HCT116 (cell line): ENCODE results near the gene FBXO11. TPM values are rescaled to one million over a fixed set of nuclear protein-coding genes. Genes with fewer than 3 reads are reported as not detected.

Experiments used
- ATAC-seq: fragments of 200-7000 bp; cut with Tn5 transposase; 2 replicates; pipeline ENCODE4 v1.9.1; 2020; ENCODE audit warnings: mild to moderate bottlenecking, moderate library complexity
- BruUV-seq: library from RNA; stranded (reverse); fragments of 400-500 nt; replicated peaks from 2 replicates; lab custom pipeline; 2021; lab: Mats Ljungman, UMichigan
- CTCF ChIA-PET: fragments of 300-600 bp; sonication (Branson Sonifier 250); formaldehyde crosslinking; loops from one replicate; lab custom pipeline; 2021; ENCODE audit warnings: antibody characterized with exemption; lab: Charles Lee
- POLR2A ChIA-PET: fragments of 300-600, 350-600 bp; sonication (Branson Sonifier 250); formaldehyde crosslinking; loops from one replicate; lab custom pipeline; 2021; ENCODE audit warnings: antibody characterized with exemption; lab: Charles Lee
- RAD21 ChIA-PET, 2 experiments: fragments of 300-600 bp; sonication (Branson Sonifier 250); formaldehyde crosslinking; loops; one replicate each; lab custom pipeline; 2023; ENCODE audit warnings: low total read pairs in 2 of 2; ENCODE audit not compliant: uncharacterized antibody in 2 of 2, unreplicated experiment in 2 of 2, low non-redundant PET in 1 of 2; lab: Charles Lee
- DNase-seq: peaks from one replicate; pipeline ENCODE4 v3.0.0-alpha.2; 2010; ENCODE audit warnings: low read depth, low spot score
- H2AFZ ChIP-seq: fragments of 200-600 bp; shearing (Covaris generic), sonication (generic); 2 replicates; pipeline ENCODE4 v1.6.1; 2017; ENCODE audit warnings: low read depth, mixed run types, mixed read lengths, antibody characterized with exemption, low read length; ENCODE audit not compliant: poor library complexity, severe bottlenecking
- H3K27ac ChIP-seq: 2 replicates; pipeline ENCODE4 v1.5.1; 2012; ENCODE audit warnings: low read depth, low read length
- H3K27me3 ChIP-seq: fragments of 200-600 bp; sonication (generic); 2 replicates; pipeline ENCODE4 v1.6.1; 2016; ENCODE audit warnings: mixed run types, low read length, mixed read lengths; ENCODE audit not compliant: insufficient read depth
- H3K36me3 ChIP-seq, 2 experiments: fragments of 200-500 bp in 1 of 2; fragments of 200-600 bp in 1 of 2; sonication (Bioruptor generic) in 1 of 2; sonication (generic) in 1 of 2; 2 replicates each; pipeline versions ENCODE4 v1.5.1 to v1.6.1; 2014 to 2016; ENCODE audit warnings: low read length in 2 of 2, inconsistent platforms in 1 of 2, mixed read lengths in 1 of 2, mixed run types in 1 of 2; ENCODE audit not compliant: insufficient read depth in 2 of 2, control insufficient read depth in 1 of 2
- H3K4me1 ChIP-seq, 2 experiments: fragments of 200-600 bp in 1 of 2; sonication (generic) in 1 of 2; 2 replicates each; pipeline versions ENCODE4 v1.5.1 to v1.6.1; 2012 to 2017; ENCODE audit warnings: low read length in 2 of 2, inconsistent platforms in 1 of 2, mild to moderate bottlenecking in 1 of 2, mixed read lengths in 1 of 2, mixed run types in 1 of 2, moderate library complexity in 1 of 2; ENCODE audit not compliant: insufficient read depth in 2 of 2, control insufficient read depth in 1 of 2
- H3K4me2 ChIP-seq: fragments of 200-600 bp; sonication (generic); 2 replicates; pipeline ENCODE4 v1.6.1; 2017; ENCODE audit warnings: mixed run types, low read length, mixed read lengths
- H3K4me3 ChIP-seq, 2 experiments: fragments of 200-600 bp in 1 of 2; sonication (generic) in 1 of 2; replicated peaks in 1 of 2; 2 replicates each; pipeline ENCODE4 v1.5.1; 2011 to 2016; ENCODE audit warnings: low read length in 2 of 2, control low read depth in 1 of 2, low read depth in 1 of 2, mild to moderate bottlenecking in 1 of 2, mixed read lengths in 1 of 2, mixed run types in 1 of 2
- H3K79me2 ChIP-seq: fragments of 200-600 bp; sonication (generic); 2 replicates; pipeline ENCODE4 v1.6.1; 2017; ENCODE audit warnings: mild to moderate bottlenecking, mixed run types, low read length, moderate library complexity, mixed read lengths; ENCODE audit not compliant: insufficient read depth
- H3K9ac ChIP-seq: fragments of 200-600 bp; sonication (generic); 2 replicates; pipeline ENCODE4 v1.6.1; 2016; ENCODE audit warnings: low read length, mixed read lengths
- H3K9me2 ChIP-seq: fragments of 200-600 bp; sonication (generic), shearing (Covaris generic); 2 replicates; pipeline ENCODE4 v1.6.1; 2017; ENCODE audit warnings: mixed run types, mild to moderate bottlenecking, moderate library complexity; ENCODE audit not compliant: insufficient read depth
- H3K9me3 ChIP-seq, 2 experiments: fragments of 200-500 bp in 1 of 2; fragments of 200-600 bp in 1 of 2; sonication (Bioruptor generic) in 1 of 2; sonication (generic) in 1 of 2; 2 replicates each; pipeline ENCODE4 v1.6.1; 2014 to 2017; ENCODE audit warnings: low read length in 2 of 2, mixed read lengths in 2 of 2, inconsistent platforms in 1 of 2, low read depth in 1 of 2, mild to moderate bottlenecking in 1 of 2, mixed run types in 1 of 2, moderate library complexity in 1 of 2; ENCODE audit not compliant: control insufficient read depth in 1 of 2, insufficient read depth in 1 of 2
- H4K20me1 ChIP-seq: fragments of 200-600 bp; sonication (generic), shearing (Covaris generic); 2 replicates; pipeline ENCODE4 v1.6.1; 2017; ENCODE audit warnings: mixed run types, mild to moderate bottlenecking, moderate library complexity; ENCODE audit not compliant: insufficient read depth
- ATF3 ChIP-seq: IDR thresholded peaks from 2 replicates; pipeline ENCODE4 v1.6.1; 2012
- CBX3 ChIP-seq: IDR thresholded peaks from 2 replicates; pipeline ENCODE4 v1.6.1; 2012; ENCODE audit warnings: low read depth
- CEBPB ChIP-seq: IDR thresholded peaks from 2 replicates; pipeline ENCODE4 v1.6.1; 2012; ENCODE audit warnings: low read depth
- EGR1 ChIP-seq: IDR thresholded peaks from 2 replicates; pipeline ENCODE4 v1.6.1; 2012; ENCODE audit warnings: low read depth
- ELF1 ChIP-seq: IDR thresholded peaks from 2 replicates; pipeline ENCODE4 v1.6.1; 2012; ENCODE audit warnings: low read depth, borderline replicate concordance
- EZH2 ChIP-seq: fragments of 200-600 bp; sonication (generic); IDR thresholded peaks from 2 replicates; pipeline ENCODE4 v1.6.1; 2017; ENCODE audit warnings: antibody characterized with exemption, mixed run types
- FOSL1 ChIP-seq: IDR thresholded peaks from 2 replicates; pipeline ENCODE4 v1.6.1; 2012; ENCODE audit warnings: low read depth
- JUND ChIP-seq: IDR thresholded peaks from 2 replicates; pipeline ENCODE4 v1.6.1; 2012
- POLR2A ChIP-seq: IDR thresholded peaks from 2 replicates; pipeline ENCODE4 v1.7.0; 2011; ENCODE audit warnings: borderline replicate concordance; ENCODE audit not compliant: insufficient read depth, insufficient read length; ENCODE audit errors: extremely low read depth
- POLR2AphosphoS5 ChIP-seq: IDR thresholded peaks from 2 replicates; pipeline ENCODE4 v1.6.1; 2011; ENCODE audit warnings: mild to moderate bottlenecking, low read depth, low read length, moderate library complexity
- SIN3A ChIP-seq: IDR thresholded peaks from 2 replicates; pipeline ENCODE4 v1.6.1; 2012; ENCODE audit warnings: low read depth
- SRF ChIP-seq: IDR thresholded peaks from 2 replicates; pipeline ENCODE4 v1.6.1; 2012; ENCODE audit warnings: low read depth
- TCF7L2 ChIP-seq: IDR thresholded peaks from 2 replicates; pipeline ENCODE4 v1.7.0; 2011; ENCODE audit warnings: borderline replicate concordance, inconsistent platforms; ENCODE audit not compliant: insufficient read depth, insufficient read length; ENCODE audit errors: extremely low read depth
- YY1 ChIP-seq: IDR thresholded peaks from 2 replicates; pipeline ENCODE4 v1.6.1; 2011; ENCODE audit warnings: low read length, low read depth, moderate library complexity, mild to moderate bottlenecking; ENCODE audit not compliant: insufficient replicate concordance; ENCODE audit errors: extremely low read depth
- ZBTB33 ChIP-seq: IDR thresholded peaks from 2 replicates; pipeline ENCODE4 v1.6.1; 2011; ENCODE audit warnings: mild to moderate bottlenecking, low read length, moderate library complexity; ENCODE audit not compliant: insufficient replicate concordance; ENCODE audit errors: extremely low read depth
- ZFX ChIP-seq: fragments of 450-650 bp; IDR thresholded peaks from 2 replicates; pipeline ENCODE4 v1.6.1; 2017
- ZNF274 ChIP-seq: fragments of 200-500 bp; sonication (Bioruptor generic); IDR thresholded peaks from 2 replicates; pipeline ENCODE4 v1.6.1; 2014; ENCODE audit warnings: mild to moderate bottlenecking, low read depth, low read length, inconsistent platforms
- intact Hi-C: fragments of 100-400 bp; cut with micrococcal nuclease; formaldehyde crosslinking; loops from 2 replicates; pipeline ENCODE4 v1.10.0; 2022
- total RNA-seq: library from RNA; stranded (reverse); gene quantifications from one replicate; pipeline ENCODE4 v1.2.1, GENCODE V29; 2021; ENCODE audit not compliant: unreplicated experiment
- TF ChIP-seq, protein P1 (sequence below): IDR thresholded peaks from 2 replicates; pipeline ENCODE4 v1.6.1; 2012

FBXO11 gene
- total RNA-seq, 1 experiment from 2014 or later: 60.2 TPM

DNA sequence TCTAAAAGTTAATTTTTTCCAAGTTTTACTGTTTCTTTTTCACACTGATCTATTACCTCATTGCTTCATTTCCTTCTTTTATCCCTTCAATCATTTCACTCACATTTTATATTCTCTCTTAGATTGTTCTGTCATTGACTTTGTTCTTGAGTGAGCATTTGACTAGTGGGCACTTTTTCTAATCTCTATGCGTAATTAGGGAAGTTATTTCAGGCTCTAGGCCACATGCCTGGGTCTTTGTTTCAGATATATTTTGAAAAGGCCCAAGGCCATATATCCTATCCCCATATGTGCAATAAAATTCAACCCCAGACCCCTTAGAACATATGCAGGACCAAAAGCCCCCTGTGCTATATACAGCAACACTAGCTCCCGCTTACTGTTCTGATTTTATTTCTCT lies 62.1 kb downstream of the FBXO11 start:
- DNase-seq (no peak), ATAC-seq (no peak)
- ChIA-PET CTCF (no interaction called here), POLR2A (no interaction called here), RAD21 (no interaction called here)
- no peak overlapping the region for H3K9ac ChIP-seq
- H3K27ac ChIP-seq: no peak overlapping the region
- H3K36me3 ChIP-seq: no peaks in the 10 kb centered on the region
- intact Hi-C loops: no loop called here
- H3K79me2 ChIP-seq: peaks cover 51% of the 10 kb centered on the region
- H4K20me1 ChIP-seq: no peaks in the 10 kb centered on the region
- TF ChIP-seq ZNF274 (no peak), ATF3 (no peak), ELF1 (no peak), SIN3A (no peak), YY1 (no peak), CBX3 (no peak), FOSL1 (no peak), CEBPB (no peak), SRF (no peak), TCF7L2 (no peak), POLR2A (no peak), JUND (no peak)
- TF ChIP-seq, protein P1, sequence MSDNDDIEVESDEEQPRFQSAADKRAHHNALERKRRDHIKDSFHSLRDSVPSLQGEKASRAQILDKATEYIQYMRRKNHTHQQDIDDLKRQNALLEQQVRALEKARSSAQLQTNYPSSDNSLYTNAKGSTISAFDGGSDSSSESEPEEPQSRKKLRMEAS: no peak
- H3K4me1 ChIP-seq: no peaks in the 10 kb centered on the region
- H2AFZ ChIP-seq: no peak overlapping the region
- no TSS peak for BruUV-seq
- no peak overlapping the region for H3K4me2 ChIP-seq
- no peaks in the 10 kb centered on the region for H3K27me3 ChIP-seq
- no peaks in the 10 kb centered on the region for H3K9me2 ChIP-seq
- no peak overlapping the region for H3K4me3 ChIP-seq
- H3K9me3 ChIP-seq: no peaks in the 10 kb centered on the region

- peaks cover 44% of the 10 kb centered on the region for H3K79me2 ChIP-seq
- POLR2A ChIA-PET: no interaction called here
- TF ChIP-seq CEBPB (no peak), JUND (no peak), ZFX (no peak), EZH2 (no peak), POLR2AphosphoS5 (no peak), EGR1 (no peak), POLR2A (no peak), SRF (no peak), ZBTB33 (no peak)
Measured at GRCh38 chr2:47843407-47843806, 62.9 kb downstream of the FBXO11 start.

More at GRCh38 chr2:47843407-47843806, 62.9 kb downstream of the FBXO11 start:
- ChIA-PET RAD21 (no interaction called here), CTCF (interaction anchor here (1.9 kb wide), 1 partner anchor 15 kb away, joined by 4 read pairs; no protein-coding TSS in a partner anchor)
- Histone ChIP-seq H4K20me1 (no peaks in the 10 kb centered on the region), H3K4me3 (no peak overlapping the region), H3K27ac (no peak overlapping the region), H2AFZ (no peak overlapping the region), H3K36me3 (peaks cover 0 to 5% of the 10 kb centered on the region in 2 experiments; a peak in 1 of 4 replicates), H3K9ac (no peak overlapping the region), H3K9me3 (no peaks in the 10 kb centered on the region), H3K9me2 (no peaks in the 10 kb centered on the region), H3K4me1 (no peaks in the 10 kb centered on the region), H3K4me2 (no peak overlapping the region), H3K27me3 (no peaks in the 10 kb centered on the region)
- no TSS peak for BruUV-seq
- ATAC-seq (no peak), DNase-seq (no peak)
- intact Hi-C loops: no loop called here
